Mammary epithelial cell (primary cell): ENCODE measurements around the gene NTMT2.

Experiments used
- EZH2 ChIP-seq: IDR thresholded peaks from 2 replicates; pipeline ENCODE4 v1.6.1; 2012; ENCODE audit warnings: low read length, inconsistent platforms, borderline replicate concordance
- TF ChIP-seq, protein P1 (sequence below), 2 donors: IDR thresholded peaks in 1 of 2; conservative IDR thresholded peaks in 1 of 2; 2 replicates each; pipeline ENCODE4 v1.5.1; 2011 to 2012; ENCODE audit warnings: inconsistent platforms in 2 of 2, low read length in 2 of 2, mild to moderate bottlenecking in 2 of 2, control low read depth in 1 of 2, low read depth in 1 of 2; ENCODE audit not compliant: insufficient read depth in 1 of 2; ENCODE audit errors: extremely low read depth in 1 of 2

DNA sequence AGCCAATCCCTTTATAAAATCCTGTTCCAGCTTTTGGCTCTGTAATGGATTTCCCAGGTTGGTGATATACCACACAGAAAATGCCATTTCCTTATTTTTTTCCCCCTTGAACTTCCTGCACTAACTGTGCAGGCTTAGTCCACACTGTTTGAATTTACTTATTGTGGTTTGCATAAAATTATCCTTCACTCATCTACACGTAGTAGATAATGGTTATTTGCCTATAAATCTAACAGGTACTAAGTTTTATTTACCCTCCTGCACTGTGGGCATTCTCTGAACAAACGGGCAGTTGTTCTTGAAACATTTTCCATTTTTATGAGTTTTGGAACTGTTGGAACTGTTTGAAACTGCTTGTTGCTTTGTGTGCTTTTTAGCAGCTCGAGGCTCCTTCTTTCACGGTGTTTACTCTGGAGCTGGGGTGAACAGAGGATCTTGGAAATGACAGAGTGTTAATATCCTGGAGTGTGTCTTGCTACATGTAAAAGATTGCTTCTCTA, 48.3 kb upstream of the NTMT2 start:
- TF ChIP-seq, protein P1, sequence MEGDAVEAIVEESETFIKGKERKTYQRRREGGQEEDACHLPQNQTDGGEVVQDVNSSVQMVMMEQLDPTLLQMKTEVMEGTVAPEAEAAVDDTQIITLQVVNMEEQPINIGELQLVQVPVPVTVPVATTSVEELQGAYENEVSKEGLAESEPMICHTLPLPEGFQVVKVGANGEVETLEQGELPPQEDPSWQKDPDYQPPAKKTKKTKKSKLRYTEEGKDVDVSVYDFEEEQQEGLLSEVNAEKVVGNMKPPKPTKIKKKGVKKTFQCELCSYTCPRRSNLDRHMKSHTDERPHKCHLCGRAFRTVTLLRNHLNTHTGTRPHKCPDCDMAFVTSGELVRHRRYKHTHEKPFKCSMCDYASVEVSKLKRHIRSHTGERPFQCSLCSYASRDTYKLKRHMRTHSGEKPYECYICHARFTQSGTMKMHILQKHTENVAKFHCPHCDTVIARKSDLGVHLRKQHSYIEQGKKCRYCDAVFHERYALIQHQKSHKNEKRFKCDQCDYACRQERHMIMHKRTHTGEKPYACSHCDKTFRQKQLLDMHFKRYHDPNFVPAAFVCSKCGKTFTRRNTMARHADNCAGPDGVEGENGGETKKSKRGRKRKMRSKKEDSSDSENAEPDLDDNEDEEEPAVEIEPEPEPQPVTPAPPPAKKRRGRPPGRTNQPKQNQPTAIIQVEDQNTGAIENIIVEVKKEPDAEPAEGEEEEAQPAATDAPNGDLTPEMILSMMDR (conservative IDR thresholded peaks at IDR 0.05 in 1 of 2, IDR thresholded peaks at IDR 0.05 in 1 of 2; ENCODE audit: extremely low read depth in 1 of 2, insufficient read depth in 1 of 2, low read depth in 1 of 2, low read length in 2 of 2) = no peak
- TF ChIP-seq EZH2 = no peak
